GM12878 (cell line): ENCODE data around the gene SACM1L. TPM values are rescaled to one million over a fixed set of nuclear protein-coding genes. Genes with fewer than 3 reads are reported as not detected.

Experiments
- ATAC-seq: fragments of 200-7000 bp; cut with Tn5 transposase; 3 replicates; pipeline ENCODE4 v1.9.1; 2020; ENCODE audit warnings: mild to moderate bottlenecking, moderate library complexity
- BruUV-seq: library from RNA; stranded (reverse); fragments of 400-500 nt; replicated peaks from 2 replicates; lab custom pipeline; 2021; lab: Mats Ljungman, UMichigan
- CTCF ChIA-PET: fragments of 300-600 bp; sonication (Branson Sonifier 250); formaldehyde crosslinking; extraction: SDS; loops from one replicate; lab custom pipeline; 2021; ENCODE audit warnings: inconsistent platforms; lab: Yijun Ruan, JAX
- POLR2A ChIA-PET: fragments of 350-600 bp; formaldehyde crosslinking; extraction: SDS; loops from one replicate; lab custom pipeline; 2021; ENCODE audit warnings: inconsistent platforms; lab: Charles Lee
- RAD21 ChIA-PET: fragments of 300-600 bp; sonication (Branson Sonifier 250); formaldehyde crosslinking; loops from one replicate; lab custom pipeline; 2023; ENCODE audit warnings: antibody characterized with exemption; ENCODE audit not compliant: unreplicated experiment; lab: Charles Lee
- SMC1A ChIA-PET: fragments of 300-600 bp; sonication (Branson Sonifier 250); formaldehyde crosslinking; loops from one replicate; lab custom pipeline; 2023; ENCODE audit not compliant: unreplicated experiment, uncharacterized antibody; lab: Charles Lee
- DNase-seq: peaks from one replicate; pipeline ENCODE4 v3.0.0-alpha.2; 2011; ENCODE audit warnings: low read depth, low spot score
- FAIRE-seq: peaks from 3 replicates; lab custom pipeline; 2011; peaks lifted over from hg19 to GRCh38; lab: Jason Lieb, UNC
- H2AFZ ChIP-seq: 2 replicates; pipeline ENCODE4 v1.6.0; 2011; ENCODE audit warnings: low read depth, low read length, control low read depth; ENCODE audit not compliant: control insufficient read depth
- H3K27ac ChIP-seq: 2 replicates; pipeline ENCODE4 v1.5.1; 2011; ENCODE audit warnings: control low read depth; ENCODE audit not compliant: control insufficient read depth, insufficient read depth
- H3K27me3 ChIP-seq, 2 experiments: replicated peaks in 1 of 2; 2 replicates each; pipeline versions ENCODE4 v1.6.0 to v1.6.1; 2011; ENCODE audit warnings: low read length in 1 of 2; ENCODE audit not compliant: control insufficient read depth in 2 of 2, insufficient read depth in 2 of 2
- H3K36me3 ChIP-seq, 2 experiments: 2 replicates each; pipeline ENCODE4 v1.5.1; 2011; ENCODE audit warnings: low read length in 1 of 2; ENCODE audit not compliant: control insufficient read depth in 2 of 2, insufficient read depth in 2 of 2
- H3K4me1 ChIP-seq: 2 replicates; pipeline ENCODE4 v1.6.1; 2011; ENCODE audit warnings: mild to moderate bottlenecking, low read length, moderate library complexity, mixed read lengths; ENCODE audit not compliant: control insufficient read depth, insufficient read depth
- H3K4me2 ChIP-seq: 2 replicates; pipeline ENCODE4 v1.6.0; 2011; ENCODE audit warnings: control low read depth; ENCODE audit not compliant: control insufficient read depth, insufficient read depth
- H3K4me3 ChIP-seq: fragments of 200-600 bp; sonication (generic); 2 replicates; pipeline ENCODE4 v1.5.1; 2016
- H3K79me2 ChIP-seq: 2 replicates; pipeline ENCODE4 v1.6.0; 2011; ENCODE audit warnings: low read length; ENCODE audit not compliant: control insufficient read depth, insufficient read depth
- H3K9ac ChIP-seq: 2 replicates; pipeline ENCODE4 v1.8.0; 2011; ENCODE audit warnings: low read length, control low read depth, mixed read lengths; ENCODE audit not compliant: control insufficient read depth, insufficient read depth
- H3K9me3 ChIP-seq: replicated peaks from 3 replicates; pipeline ENCODE4 v1.5.1; 2011; ENCODE audit warnings: mild to moderate bottlenecking, low read length; ENCODE audit not compliant: control insufficient read depth, insufficient read depth
- H4K20me1 ChIP-seq: 2 replicates; pipeline ENCODE4 v1.6.0; 2011; ENCODE audit not compliant: control insufficient read depth, insufficient read depth
- CEBPB ChIP-seq, 2 experiments: fragments of 150-350 bp in 1 of 2; IDR thresholded peaks; 2 replicates each; pipeline ENCODE4 v1.6.1; 2012 to 2014; ENCODE audit warnings: low read depth in 2 of 2, low read length in 2 of 2, borderline replicate concordance in 1 of 2, inconsistent platforms in 1 of 2
- JUNB ChIP-seq: IDR thresholded peaks from 2 replicates; pipeline ENCODE4 v1.6.1; 2016; ENCODE audit warnings: antibody characterized with exemption, mild to moderate bottlenecking
- PKNOX1 ChIP-seq: fragments of 450-650 bp; IDR thresholded peaks from 2 replicates; pipeline ENCODE4 v1.6.1; 2016; ENCODE audit warnings: mild to moderate bottlenecking
- RB1 ChIP-seq: fragments of 450-650 bp; formaldehyde crosslinking; IDR thresholded peaks from 2 replicates; pipeline ENCODE4 v1.6.1; 2017; ENCODE audit warnings: mild to moderate bottlenecking, borderline replicate concordance
- ZNF274 ChIP-seq: IDR thresholded peaks from one replicate; pipeline ENCODE4 v1.8.0; 2011; ENCODE audit not compliant: insufficient read length, insufficient read depth
- ZNF622 ChIP-seq: fragments of 450-650 bp; IDR thresholded peaks from 2 replicates; pipeline ENCODE4 v1.6.1; 2017; ENCODE audit warnings: mild to moderate bottlenecking, inconsistent platforms
- WGBS: methylation state at CpG from one replicate; pipeline ENCODE4 v1.1.6; 2016; ENCODE audit warnings: low lambda C conversion rate; ENCODE audit not compliant: insufficient replicate concordance, insufficient coverage; ENCODE audit errors: missing lambda C conversion rate; 5-methylcytosine and 5-hydroxymethylcytosine counted together
- in situ Hi-C: fragments of 300-500 bp; cut with MboI; formaldehyde crosslinking; loops from 9 replicates; pipeline ENCODE4 v1.14.3; 2018; ENCODE audit warnings: mixed read lengths
- intact Hi-C: fragments of 100-400 bp; cut with micrococcal nuclease; formaldehyde crosslinking; loops from one replicate; pipeline ENCODE4 v1.14.2; 2022; ENCODE audit not compliant: unreplicated experiment
- polyA plus RNA-seq, 11 experiments: library from polyadenylated mRNA; depleted of rRNA in 4 of 11; unstranded in 6 of 11; stranded (reverse) in 5 of 11; fragments of >200 nt; fragmentation: Nextera tagmentation in 4 of 11; fragmentation: Illumina TruSeq in 1 of 11; extraction: Ambion mirVana in 4 of 11; extraction: Trizol in 1 of 11; gene quantifications; 1 replicate in 1 of 11; 2 replicates in 10 of 11; pipeline versions ENCODE4 v1.2.1 to v1.2.3, GENCODE V29; 2011 to 2016; ENCODE audit warnings: inconsistent platforms in 2 of 11, missing spikeins in 2 of 11, low read depth in 1 of 11
- total RNA-seq, 4 experiments: library from RNA; depleted of rRNA in 3 of 4; stranded (reverse); fragments of >200 nt in 3 of 4; fragmentation: Illumina TruSeq in 1 of 4; extraction: Trizol in 1 of 4; gene quantifications; 2 replicates each; pipeline versions ENCODE4 v1.2.1 to v1.2.3, GENCODE V29; 2013 to 2021

SACM1L gene
- total and polyA plus RNA-seq, 10 of the 15 experiments (the other 5 are each of a cell fraction or from before 2014, with no cell fraction given): 16.5 to 48.3 (median 28.9) TPM

- no TSS peak for BruUV-seq
- ATAC-seq (no peak), FAIRE-seq (no peak), DNase-seq (no peak)
- 0% methylated on average over 8 of the region's 8 CpGs for WGBS
- in situ Hi-C loops (no loop called here), intact Hi-C loops (no loop called here)
- ChIA-PET CTCF (interaction anchor here (0.7 to 2.4 kb wide), 8 partner anchors 15 to 240 kb away, joined by 3 to 14 read pairs (median 6); no protein-coding TSS in a partner anchor), RAD21 (interaction anchor here (0.6 to 2.8 kb wide), 16 partner anchors 10 to 386 kb away, joined by 3 to 13 read pairs (median 3); no protein-coding TSS in a partner anchor), SMC1A (interaction anchor here (0.6 to 5.1 kb wide), 13 partner anchors 10 to 409 kb away, joined by 3 to 35 read pairs (median 5); partner anchors contain the start of gene LIMD1), POLR2A (interaction anchor here (0.6 to 1.7 kb wide), 7 partner anchors 14 to 648 kb away, joined by 3 to 9 read pairs (median 4); no protein-coding TSS in a partner anchor)
- no peaks in the 10 kb centered on the region for H4K20me1 ChIP-seq
- no peaks in the 10 kb centered on the region for H3K27me3 ChIP-seq
- 0 out of 4 replicates have a peak, but pooled peaks cover 0 to 6% of the 10 kb centered on the region in 2 experiments for H3K36me3 ChIP-seq
- H3K4me2 ChIP-seq: peak overlapping the region; percentile 85
- peak overlapping the region; percentile 85 for H3K4me3 ChIP-seq
- peak overlapping the region; percentile 90 for H3K9ac ChIP-seq
- H3K9me3 ChIP-seq: no peaks in the 10 kb centered on the region
- H3K79me2 ChIP-seq: peaks cover 55% of the 10 kb centered on the region
- peaks cover 27% of the 10 kb centered on the region for H3K4me1 ChIP-seq
- peak overlapping the region; percentile 74; the same call in 1 of the 2 replicates for H2AFZ ChIP-seq
- peak overlapping the region; percentile 84 for H3K27ac ChIP-seq
- TF ChIP-seq RB1 (no peak), ZNF274 (no peak), PKNOX1 (no peak), ZNF622 (no peak), JUNB (no peak), CEBPB (IDR thresholded peaks at IDR 0.05; ENCODE audit: borderline replicate concordance in 1 of 2, low read depth in 2 of 2, low read length in 2 of 2) (no peak)
Measured at GRCh38 chr3:45689787-45690145, 570 bp downstream of the SACM1L start.
